Left ventricle myocardium inferior (tissue), 1 donor: Measurements from ENCODE around the gene EIF2A. TPM values are rescaled to one million over a fixed set of nuclear protein-coding genes. Genes with fewer than 3 reads are reported as not detected.

Experiments
- DNase-seq: peaks from one replicate; pipeline ENCODE4 v3.0.0-alpha.2; 2020
- H3K27ac ChIP-seq: fragments of 200-600 bp; replicated peaks from 2 replicates; pipeline ENCODE4 v1.8.0; 2021
- H3K27me3 ChIP-seq: fragments of 200-600 bp; 2 replicates; pipeline ENCODE4 v1.8.0; 2021; ENCODE audit warnings: low read depth
- H3K36me3 ChIP-seq: fragments of 200-600 bp; 2 replicates; pipeline ENCODE4 v1.8.0; 2021
- H3K4me1 ChIP-seq: fragments of 200-600 bp; 2 replicates; pipeline ENCODE4 v1.8.0; 2021
- H3K4me3 ChIP-seq: fragments of 200-600 bp; 2 replicates; pipeline ENCODE4 v1.8.0; 2021; ENCODE audit warnings: mild to moderate bottlenecking, moderate library complexity
- H3K9me3 ChIP-seq: fragments of 200-600 bp; replicated peaks from 2 replicates; pipeline ENCODE4 v1.8.0; 2021
- CTCF ChIP-seq: fragments of 200-600 bp; IDR thresholded peaks from 2 replicates; pipeline ENCODE4 v1.8.0; 2021; ENCODE audit warnings: antibody characterized with exemption, mild to moderate bottlenecking, borderline replicate concordance
- intact Hi-C: fragments of 100-400 bp; cut with micrococcal nuclease; formaldehyde crosslinking; loops from one replicate; pipeline ENCODE4 v1.11.0; 2022
- total RNA-seq: library from RNA; stranded (reverse); fragmentation: NEBNext Ultra II Directional; extraction: Animal tissue kit (Norgen Biotek cat#: 25700); gene quantifications from one replicate; pipeline ENCODE4 v1.2.1, GENCODE V29; 2021
- donor health status: DM: no; HTN: yes; CAD: no; lungs with severe emphysema.

Gene EIF2A
- total RNA-seq, 1 donor from 2014 or later = 71.6 TPM

DNA sequence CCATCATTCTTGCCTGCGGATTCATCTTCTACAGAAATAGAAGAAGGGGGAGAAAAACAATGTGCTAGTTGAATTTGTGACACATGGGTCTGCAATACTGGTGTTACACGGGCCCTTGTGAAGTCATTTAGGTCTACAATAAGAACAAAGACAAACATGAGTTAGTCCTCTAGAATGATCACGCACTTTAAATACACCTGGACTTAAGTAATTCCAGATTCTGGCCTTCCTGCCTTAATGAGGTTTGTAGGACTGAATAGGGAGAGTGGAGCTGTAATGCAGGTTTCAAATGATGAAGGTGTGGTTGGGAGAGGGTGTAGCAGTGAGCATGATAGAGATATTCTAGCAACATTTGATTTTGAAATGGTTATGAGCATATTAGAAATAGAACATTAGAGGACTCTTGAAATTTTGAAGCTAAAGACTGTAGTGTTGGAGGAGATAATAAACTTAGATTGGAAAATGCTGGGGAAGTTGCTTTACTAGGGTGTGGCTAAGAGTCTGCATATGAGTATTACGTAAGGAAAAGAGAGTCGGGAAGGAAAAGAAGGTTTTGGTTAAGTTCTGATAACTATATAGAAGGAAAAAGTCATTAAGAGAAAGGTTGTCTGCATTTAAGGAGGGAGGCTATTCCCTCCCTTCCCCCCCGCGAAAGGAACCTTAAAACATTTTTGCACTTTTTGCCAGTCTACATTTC lies 606 bp downstream of the EIF2A start:
- H3K9me3 ChIP-seq = no peaks in the 10 kb centered on the region
- TF ChIP-seq CTCF = no peak
- peak overlapping the region; percentile 96 for H3K27ac ChIP-seq
- H3K4me3 ChIP-seq = peak overlapping the region; percentile 85
- H3K4me1 ChIP-seq = peaks cover 53% of the 10 kb centered on the region
- intact Hi-C loops = loop anchor here (10.0 kb wide), 1 partner anchor 58 kb away; the partner anchor contains the start of gene SELENOT
- peaks cover 23% of the 10 kb centered on the region for H3K36me3 ChIP-seq
- DNase-seq = no peak
- H3K27me3 ChIP-seq = no peaks in the 10 kb centered on the region

DNA sequence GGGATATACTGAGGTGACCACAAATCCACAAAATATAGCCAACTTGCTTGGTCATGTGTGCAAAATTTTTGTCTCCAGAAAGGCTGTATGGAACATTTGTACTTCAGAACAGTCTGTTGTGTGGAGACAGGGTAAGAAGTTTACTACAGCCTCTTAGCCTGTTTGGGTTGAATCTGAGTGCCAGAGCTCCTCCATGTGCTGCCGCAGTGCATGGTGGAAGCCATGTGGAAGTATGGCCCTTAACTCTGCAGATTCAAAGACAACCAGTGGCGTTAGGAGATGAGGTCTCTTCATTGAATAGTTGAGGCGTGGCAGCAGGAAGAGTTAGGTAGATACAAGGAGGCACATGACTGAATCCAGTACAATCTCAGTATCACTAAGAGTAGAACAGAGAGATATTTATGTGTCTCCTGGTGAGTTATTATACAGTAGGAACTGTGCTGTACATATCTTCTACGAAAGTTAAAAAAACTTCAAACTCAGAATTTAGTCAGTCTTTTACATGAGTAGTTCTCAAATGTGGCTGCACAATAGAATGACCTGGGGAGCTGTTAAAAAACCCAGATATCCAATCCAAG lies 9.4 kb downstream of the EIF2A start:
- Histone ChIP-seq H3K4me3 (no peak overlapping the region), H3K9me3 (no peaks in the 10 kb centered on the region), H3K27me3 (no peaks in the 10 kb centered on the region), H3K36me3 (peaks cover 40% of the 10 kb centered on the region), H3K27ac (no peak overlapping the region), H3K4me1 (peaks cover 25% of the 10 kb centered on the region)
- intact Hi-C loops = no loop called here
- TF ChIP-seq CTCF = no peak
- DNase-seq = no peak

- H3K36me3 ChIP-seq = peaks cover 44% of the 10 kb centered on the region
- intact Hi-C loops = no loop called here
- TF ChIP-seq CTCF = no peak
- H3K9me3 ChIP-seq = no peaks in the 10 kb centered on the region
- no peak for DNase-seq
- no peaks in the 10 kb centered on the region for H3K27me3 ChIP-seq
- H3K4me3 ChIP-seq = no peak overlapping the region
- H3K27ac ChIP-seq = no peak overlapping the region
- peaks cover 25% of the 10 kb centered on the region for H3K4me1 ChIP-seq
These were observed 10.2 kb downstream of the EIF2A start for GRCh38 chr3:150556792-150557191.

- no peak for TF ChIP-seq CTCF
- Histone ChIP-seq H3K36me3 (peaks cover 41% of the 10 kb centered on the region), H3K27me3 (no peaks in the 10 kb centered on the region)
These were observed 11.1 kb downstream of the EIF2A start for GRCh38 chr3:150557725-150558124.

GRCh38 chr3:150564243-150564642 lies 17.7 kb downstream of the EIF2A start:
- H3K9me3 ChIP-seq = no peaks in the 10 kb centered on the region
- no peaks in the 10 kb centered on the region for H3K27me3 ChIP-seq
- no peak for DNase-seq
- TF ChIP-seq CTCF = no peak
- H3K4me1 ChIP-seq = no peaks in the 10 kb centered on the region
- H3K4me3 ChIP-seq = no peak overlapping the region
- no peak overlapping the region for H3K27ac ChIP-seq
- intact Hi-C loops = no loop called here
- H3K36me3 ChIP-seq = peaks cover 71% of the 10 kb centered on the region

More at GRCh38 chr3:150557725-150558124, 11.1 kb downstream of the EIF2A start:
- intact Hi-C loops = no loop called here
- Histone ChIP-seq H3K4me1 (peaks cover 25% of the 10 kb centered on the region), H3K9me3 (no peaks in the 10 kb centered on the region), H3K4me3 (no peak overlapping the region), H3K27ac (no peak overlapping the region)
- no peak for DNase-seq
